ENCODE measurements around the gene MDH2.
A peak's percentile ranks its signal among the peaks of the same experiment; 100 is the strongest.
"Not testable (repeated sequence)": the region's sequence is repeated elsewhere in the genome, so short reads cannot be mapped to it uniquely, and the experiment has no call there.

Gene MDH2

DNA sequence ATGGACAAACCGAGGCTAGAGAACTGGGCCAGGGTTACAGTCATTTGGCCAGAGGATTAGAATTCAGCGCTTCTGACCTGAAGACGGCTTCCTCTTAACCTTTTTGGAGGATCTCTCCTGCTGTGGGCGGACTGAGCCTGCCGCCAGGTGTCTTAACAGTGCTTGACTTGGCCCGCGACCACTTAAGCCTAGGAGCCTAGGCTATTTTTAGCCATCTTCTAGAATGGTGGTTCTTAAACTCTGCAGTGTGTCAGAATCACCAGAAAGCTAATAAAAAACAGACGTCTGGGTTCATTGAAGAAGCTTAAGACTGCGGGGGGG is 722 bp downstream of the MDH2 start:
- peak; percentile 22 to 59 for DNase-seq

DNA sequence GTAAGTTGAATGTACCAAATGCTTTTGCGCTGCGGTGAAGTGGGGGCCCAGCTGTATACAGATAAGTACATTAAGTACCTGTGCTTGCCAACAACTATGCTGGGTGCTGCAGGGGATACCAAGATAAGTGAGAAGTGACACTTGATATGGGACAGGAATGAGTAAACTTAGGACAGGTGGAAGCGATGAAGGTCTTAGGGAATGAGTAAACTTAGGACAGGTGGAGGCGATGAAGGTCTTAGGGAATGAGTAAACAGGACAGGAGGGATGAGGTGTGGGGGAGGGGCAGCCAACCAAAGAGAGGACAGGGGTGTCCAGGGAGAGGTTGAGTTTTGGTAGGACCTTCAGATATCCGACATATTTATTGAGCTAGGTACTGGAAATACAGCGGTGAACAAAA is 1.4 kb downstream of the MDH2 start:
- DNase-seq: no peak

DNA sequence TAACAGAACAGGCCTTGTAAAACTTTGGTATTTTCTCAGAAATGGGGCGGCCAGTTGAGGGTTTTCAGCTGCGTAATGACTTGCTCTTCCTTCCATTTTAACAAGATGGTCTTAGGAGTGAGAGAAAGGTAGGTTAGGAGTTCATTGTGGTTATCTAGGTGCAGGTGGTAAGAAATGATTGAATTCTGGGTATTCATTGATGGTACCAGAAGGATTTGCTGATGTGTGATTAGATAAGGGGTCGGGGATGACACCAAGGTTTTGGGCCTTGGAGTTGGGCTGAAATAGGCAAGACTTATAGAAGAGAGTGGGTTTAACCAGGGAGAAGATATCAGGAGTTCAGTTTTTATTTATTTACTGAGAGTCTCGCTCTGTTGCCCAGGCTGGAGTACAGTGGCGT is 2.6 kb downstream of the MDH2 start:
- no peak for DNase-seq

DNA sequence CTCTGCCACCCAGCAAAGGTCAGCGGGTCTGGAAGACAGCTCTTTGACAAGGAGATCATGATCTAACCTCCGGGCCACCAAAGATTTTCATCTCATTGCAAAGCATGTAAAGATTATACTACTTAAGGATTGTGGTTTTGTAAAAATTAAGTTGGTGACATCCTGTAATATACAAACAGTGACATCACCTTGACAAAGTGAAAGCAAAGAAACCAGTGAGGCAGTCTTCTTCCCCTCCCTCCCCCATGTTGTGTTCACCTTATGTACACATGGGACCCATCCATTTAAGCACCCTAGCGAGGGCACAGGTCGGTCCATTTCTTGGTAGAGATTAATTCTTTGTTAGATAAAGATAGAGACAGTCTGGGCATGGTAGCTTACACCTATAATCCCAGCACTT is 3.9 kb downstream of the MDH2 start:
- no peak for DNase-seq

DNA sequence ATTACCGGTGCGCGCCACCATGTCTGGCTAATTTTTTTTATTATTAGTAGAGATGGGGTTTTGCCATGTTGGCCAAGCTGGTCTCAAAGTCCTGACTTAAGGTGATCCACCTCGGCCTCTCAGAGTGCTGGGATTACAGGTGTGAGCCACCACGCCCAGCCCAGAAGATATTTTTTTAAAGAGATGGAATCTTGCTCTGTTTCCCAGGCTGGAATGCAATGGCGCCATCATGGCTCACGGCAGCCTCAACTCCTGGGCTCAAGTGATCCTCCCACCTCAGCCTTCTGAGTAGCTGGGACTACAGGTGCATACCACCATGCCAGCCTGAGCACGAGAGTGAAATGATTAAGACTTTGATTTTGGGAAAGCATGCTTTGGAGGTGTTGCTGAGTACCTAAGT is 4.8 kb downstream of the MDH2 start:
- not testable (repeated sequence) for DNase-seq

DNA sequence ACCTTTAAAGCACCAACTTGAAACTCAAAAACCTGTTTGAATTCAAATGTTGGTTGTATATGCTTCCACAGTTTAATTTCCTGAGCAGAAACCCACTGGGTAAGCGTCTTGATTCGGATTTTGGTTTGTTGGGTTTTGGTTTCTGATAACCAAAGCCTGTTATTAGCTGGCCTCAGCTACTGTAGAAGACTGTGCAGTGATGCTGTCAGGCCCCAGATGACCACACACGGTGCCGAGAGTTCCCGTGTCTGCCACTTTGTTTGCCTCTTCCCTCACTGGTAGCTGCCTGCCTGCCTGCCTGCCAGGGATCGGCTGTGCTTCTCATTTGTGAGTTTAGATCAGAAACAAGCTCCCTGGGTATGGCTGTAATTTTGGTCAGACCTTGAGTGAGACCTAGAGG is 5.6 kb downstream of the MDH2 start:
- no peak for DNase-seq

DNA sequence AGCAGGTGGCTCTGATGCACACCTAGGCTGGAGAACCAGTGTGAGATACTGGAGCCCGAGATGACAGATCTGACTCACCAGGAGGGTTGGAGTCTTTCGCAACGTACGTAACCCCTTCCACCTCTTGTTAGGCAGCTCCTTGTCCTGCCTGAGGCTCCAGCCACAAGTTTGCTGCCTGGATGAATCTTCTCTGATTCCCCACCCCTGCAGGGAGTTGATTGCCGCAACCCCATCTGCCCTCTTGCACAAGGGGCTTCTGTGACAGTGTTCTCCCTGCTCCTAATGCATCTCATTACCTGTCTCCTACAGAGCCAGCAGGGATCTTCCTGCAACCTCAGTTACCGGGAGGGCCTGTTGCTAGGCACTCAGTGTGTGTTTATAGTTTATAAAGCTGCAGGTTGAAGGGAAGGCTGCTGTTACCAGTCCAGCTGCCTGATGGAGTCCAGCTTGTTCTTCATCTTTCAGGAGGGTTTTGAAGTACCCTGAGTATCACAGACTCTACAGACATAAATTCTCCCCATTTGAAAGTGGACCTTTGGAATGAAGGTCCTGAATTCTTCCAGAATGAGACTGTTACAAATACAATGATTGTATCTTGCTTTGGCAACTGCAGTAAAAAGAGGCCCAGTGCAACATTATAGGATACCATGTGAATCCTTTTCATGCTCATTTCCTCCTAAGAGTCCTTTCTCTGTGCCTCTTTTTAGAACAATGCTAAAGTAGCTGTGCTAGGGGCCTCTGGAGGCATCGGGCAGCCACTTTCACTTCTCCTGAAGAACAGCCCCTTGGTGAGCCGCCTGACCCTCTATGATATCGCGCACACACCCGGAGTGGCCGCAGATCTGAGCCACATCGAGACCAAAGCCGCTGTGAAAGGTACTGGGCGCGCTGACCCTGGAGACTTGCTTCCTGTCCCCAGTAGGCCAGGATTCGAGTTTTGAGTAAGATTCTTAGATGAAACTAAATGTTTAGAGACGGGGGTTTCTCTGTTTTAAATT is 6.5 kb downstream of the MDH2 start:
- no peak for DNase-seq

DNA sequence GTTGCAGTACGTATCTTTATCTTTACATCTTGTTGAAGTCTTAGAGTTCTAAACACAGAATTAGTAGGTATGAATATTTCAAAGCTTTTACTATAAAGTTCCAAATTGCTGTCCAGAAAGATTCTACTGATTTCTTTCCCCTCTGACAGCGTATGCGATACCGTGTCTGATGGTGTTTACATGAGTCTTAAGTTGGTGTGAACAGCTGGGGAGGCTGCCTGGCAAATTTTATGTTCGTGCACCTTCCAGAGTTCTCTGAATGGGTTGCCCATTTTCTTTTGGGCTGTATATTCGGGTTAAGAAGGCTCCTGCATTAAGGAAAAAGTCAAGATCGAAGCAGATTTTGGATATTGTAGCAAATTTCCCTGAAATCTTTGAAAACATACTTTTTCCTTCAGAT is 8.3 kb downstream of the MDH2 start:
- no peak for DNase-seq

DNA sequence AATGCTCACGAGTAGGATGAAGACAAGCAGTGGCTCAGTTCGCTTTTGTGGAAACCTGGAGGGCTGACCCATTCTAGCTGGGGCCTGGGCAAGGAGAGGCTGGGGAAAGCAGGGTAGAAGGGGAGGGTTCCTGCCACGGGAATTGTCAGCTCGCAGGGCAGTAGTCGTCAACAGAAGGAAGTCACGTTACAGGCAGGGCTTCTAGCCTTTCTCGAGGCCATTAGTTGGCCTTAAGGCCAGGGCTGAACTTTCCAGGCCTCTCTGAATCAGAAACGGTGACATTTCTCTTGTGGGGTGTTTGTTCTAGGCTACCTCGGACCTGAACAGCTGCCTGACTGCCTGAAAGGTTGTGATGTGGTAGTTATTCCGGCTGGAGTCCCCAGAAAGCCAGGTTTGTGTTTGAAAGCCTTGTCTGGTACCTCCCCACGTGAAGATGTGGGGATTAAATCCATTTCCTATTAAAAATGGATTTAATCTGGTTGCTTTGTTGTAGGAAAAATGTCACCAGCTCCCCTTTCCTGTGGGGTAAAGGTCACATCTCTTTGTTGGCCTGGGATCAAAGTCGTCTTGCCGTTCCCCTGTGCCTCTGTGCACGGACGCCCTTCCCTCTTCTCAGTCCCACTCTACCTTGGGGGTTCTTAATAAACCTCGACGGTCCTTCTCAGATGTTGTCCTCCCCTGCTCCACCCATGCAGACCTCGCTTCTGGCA is 9.4 kb downstream of the MDH2 start:
- no peak for DNase-seq

DNA sequence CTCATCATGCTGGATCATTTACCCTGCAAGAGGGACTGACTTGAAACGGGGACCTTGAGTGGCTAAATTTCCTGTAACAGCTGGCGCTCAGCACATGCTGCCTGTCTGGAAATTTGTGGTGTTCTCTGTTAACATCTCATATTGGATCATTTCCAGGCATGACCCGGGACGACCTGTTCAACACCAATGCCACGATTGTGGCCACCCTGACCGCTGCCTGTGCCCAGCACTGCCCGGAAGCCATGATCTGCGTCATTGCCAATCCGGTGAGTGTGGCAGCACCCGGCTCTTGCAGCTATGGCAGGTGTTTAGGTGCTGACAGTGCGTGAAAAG is 9.9 kb downstream of the MDH2 start:
- no peak for DNase-seq

DNA sequence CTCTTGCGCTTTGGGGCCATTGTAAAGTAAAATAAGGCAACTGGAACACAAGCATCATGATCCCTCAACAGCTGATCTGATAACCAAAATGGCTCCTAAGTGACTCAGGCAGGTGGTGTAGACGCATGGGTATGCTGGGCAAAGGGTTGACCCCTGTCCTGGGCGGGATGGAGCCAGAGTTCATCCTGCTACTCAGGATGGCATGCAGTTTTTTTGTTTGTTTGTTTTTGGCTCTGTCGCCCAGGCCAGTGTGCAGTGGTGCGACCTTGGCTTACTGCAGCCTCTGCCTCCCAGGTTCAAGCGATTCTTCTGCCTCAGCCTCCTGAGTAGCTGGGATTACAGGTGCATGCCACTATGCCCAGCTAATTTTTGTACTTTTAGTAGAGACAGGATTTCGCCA is 10.8 kb downstream of the MDH2 start:
- not testable (repeated sequence) for DNase-seq

DNA sequence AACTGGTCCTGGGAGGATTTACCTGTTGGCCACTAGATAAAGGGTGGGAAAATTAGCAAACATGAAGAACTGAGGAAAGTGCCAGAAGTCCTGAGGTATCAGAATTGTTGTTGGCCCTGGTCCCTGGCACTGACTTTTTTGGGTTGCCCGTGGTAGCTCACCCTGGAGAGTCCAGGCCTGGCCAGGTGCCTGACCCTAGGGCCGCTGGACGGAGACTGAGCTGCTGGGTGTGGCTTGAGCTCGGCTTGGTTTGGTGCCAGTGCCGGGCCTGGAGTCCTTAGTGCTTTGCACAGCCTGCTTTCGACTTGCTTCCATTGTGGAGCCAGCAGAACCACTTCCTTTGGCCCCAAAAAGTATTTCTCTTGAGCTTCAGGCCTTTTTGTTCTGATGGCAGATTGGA is 12.9 kb downstream of the MDH2 start:
- no peak for DNase-seq

DNA sequence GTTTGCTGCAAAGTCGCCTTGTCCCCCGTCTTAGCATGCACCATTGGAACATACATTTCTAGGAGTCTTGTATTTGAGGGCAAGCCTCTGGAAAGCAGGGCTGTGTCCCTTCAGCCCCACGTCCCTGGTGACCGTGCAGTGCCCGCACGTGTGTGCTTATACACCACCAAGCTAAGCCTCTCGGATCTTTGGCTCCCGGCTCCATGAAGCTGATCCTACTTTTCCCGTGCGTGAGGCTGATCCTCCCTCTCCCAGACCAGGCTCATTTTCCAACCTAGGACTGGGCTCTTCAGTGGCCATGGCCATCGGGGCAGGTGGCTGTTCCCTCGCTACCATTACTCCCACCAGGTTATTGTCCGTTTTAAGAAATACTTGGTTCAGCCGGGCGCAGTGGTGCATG is 14.3 kb downstream of the MDH2 start:
- DNase-seq: no peak

DNA sequence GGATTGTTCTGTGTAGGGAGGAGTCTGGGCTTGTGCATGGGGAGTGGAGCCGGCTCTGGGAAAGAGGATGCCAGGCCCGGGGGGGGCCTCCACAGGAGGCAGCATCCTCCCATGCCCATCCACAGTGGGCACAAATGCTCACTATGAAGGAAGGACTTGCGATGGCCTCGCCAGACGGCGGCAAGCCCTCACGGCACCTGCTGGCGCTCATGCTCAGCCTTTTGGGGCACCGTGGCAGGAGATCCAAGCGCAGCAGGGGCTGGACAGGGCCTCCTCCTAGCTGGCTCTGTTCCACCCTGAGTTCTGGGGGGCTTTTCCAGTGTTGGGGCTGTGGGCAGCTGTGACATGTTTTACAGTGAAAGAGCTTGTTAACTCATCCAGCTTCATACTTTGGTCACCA is 15.2 kb downstream of the MDH2 start:
- no peak for DNase-seq

DNA sequence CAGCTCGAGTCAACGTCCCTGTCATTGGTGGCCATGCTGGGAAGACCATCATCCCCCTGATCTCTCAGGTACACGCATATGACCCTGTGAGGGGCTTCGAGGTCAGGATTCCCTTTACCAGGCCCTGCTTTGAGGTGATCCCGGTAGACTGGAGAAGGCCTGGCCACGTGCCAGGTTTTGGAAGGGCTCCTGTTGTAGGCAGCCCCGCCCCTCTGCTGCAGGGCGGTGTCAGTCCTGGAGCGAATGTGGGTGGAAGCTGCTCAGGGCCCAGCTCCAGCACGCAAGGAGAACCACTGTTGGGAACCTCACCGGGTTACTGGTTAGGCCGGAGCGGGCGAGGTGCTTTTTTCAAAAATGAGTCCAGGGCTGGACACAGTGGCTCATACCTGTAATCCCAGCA is 15.6 kb downstream of the MDH2 start:
- peak in 1 of 2 experiments; percentile 31 for DNase-seq

DNA sequence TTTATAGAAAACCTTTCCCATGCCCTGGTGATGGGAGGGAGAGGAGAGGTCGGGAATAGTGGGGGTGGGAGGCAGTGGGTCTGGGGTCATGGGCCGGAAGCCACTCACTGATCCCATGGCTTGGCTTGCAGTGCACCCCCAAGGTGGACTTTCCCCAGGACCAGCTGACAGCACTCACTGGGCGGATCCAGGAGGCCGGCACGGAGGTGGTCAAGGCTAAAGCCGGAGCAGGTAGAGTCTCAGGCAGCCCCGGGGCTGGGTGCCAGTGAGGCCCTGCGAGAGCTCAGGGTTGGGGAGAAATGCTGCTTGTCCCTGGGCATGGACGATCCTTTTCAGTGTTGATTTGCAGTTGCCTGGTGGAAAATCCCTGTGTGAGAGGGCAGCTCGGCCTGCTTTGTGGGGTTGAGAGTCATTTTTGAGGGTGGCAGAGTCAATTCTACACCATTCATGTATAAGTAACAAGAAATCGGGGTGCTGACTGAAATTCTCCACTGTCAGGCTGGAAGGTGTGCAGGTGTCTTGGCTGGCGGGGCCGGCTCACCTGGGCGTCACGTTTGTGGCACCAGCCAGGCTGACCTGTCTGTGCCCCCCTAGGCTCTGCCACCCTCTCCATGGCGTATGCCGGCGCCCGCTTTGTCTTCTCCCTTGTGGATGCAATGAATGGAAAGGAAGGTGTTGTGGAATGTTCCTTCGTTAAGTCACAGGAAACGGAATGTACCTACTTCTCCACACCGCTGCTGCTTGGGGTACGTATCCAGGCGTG is 16.5 kb downstream of the MDH2 start:
- no peak for DNase-seq

DNA sequence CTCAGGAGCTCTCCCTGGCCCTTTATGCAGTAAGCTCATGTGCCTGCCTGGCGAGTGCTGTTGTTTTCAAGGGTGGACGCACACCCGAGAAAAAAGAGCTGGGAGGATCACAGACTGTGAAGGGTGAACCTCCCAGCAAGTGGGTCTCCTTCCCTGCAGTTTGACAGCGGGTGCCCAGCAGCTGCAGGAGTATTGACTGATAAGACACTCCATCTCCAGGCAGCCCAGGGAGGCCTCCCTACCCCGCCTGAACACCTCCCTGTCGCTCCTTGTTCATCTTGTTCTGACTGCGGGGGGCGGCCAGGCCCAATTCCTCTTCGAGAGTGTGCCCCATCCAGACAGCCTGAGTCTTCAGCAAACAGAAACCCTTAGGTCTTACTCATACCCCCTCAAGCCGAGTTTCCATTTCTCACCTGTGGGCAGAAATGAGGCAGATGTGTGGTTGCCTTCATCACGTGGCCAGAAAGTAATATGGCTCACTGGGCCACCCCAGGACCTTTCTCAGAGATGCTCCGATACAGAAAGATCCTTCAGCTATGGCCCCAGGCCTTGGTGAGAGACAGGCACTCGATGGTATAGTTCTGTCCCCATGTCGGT is 17.2 kb downstream of the MDH2 start:
- no peak for DNase-seq

DNA sequence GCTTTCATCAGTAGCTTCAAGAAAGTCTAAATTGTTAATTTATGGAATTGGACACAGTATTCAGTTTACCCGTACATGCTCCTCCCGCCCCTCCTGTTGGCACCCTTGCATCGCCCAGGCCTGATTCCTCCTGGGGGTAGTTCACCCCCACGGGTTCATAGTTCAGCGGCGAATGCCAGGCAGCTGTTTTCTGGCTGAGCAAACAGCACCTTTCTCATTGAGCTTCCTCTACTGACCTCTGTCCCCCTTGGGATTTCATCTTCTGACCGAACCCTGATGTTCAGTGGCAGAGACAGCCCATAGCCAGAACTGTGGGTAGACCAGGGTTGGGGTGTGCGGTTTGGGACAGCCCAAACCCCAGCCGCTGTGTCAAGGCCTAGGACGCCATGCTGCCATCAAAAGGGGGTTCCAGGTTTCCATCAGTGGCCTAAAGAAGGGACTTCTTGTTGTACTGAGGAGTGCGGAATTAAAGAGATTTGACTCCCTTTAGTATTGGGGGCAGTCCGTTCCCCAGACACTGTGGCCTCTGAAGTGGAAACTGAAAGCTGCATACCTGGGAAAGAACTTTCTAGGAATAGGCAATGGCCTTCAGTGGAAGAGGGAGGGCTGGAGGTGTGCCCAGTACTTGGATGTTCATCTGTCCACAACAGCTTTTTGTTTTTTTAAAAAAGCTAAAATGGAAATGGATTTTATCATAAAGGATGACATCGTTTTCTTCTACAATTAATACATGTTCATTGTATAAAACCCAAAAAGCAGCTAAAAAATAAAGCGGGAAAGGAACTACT is 19.0 kb downstream of the MDH2 start:
- no peak for DNase-seq

DNA sequence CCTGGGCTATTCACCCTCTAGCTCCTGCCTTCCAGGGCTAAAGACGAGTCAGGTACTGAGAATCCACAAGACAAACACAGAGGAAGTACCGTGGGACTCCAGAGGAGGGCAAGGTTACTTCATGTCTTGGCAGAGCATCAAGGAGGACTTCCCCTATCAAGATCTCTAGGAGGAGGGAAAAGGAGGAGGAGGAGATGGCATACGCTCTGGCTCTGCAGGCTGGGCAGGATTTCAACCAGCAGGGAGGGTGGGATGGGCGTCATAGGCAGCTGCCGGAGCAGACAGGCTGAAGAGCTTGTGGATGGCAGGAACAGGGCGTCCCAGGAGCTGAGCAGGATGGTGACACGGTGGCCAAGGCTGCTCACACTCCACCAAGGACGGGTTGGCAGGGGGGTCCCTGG is 21.3 kb downstream of the MDH2 start:
- peak; percentile 13 to 54 for DNase-seq

DNA sequence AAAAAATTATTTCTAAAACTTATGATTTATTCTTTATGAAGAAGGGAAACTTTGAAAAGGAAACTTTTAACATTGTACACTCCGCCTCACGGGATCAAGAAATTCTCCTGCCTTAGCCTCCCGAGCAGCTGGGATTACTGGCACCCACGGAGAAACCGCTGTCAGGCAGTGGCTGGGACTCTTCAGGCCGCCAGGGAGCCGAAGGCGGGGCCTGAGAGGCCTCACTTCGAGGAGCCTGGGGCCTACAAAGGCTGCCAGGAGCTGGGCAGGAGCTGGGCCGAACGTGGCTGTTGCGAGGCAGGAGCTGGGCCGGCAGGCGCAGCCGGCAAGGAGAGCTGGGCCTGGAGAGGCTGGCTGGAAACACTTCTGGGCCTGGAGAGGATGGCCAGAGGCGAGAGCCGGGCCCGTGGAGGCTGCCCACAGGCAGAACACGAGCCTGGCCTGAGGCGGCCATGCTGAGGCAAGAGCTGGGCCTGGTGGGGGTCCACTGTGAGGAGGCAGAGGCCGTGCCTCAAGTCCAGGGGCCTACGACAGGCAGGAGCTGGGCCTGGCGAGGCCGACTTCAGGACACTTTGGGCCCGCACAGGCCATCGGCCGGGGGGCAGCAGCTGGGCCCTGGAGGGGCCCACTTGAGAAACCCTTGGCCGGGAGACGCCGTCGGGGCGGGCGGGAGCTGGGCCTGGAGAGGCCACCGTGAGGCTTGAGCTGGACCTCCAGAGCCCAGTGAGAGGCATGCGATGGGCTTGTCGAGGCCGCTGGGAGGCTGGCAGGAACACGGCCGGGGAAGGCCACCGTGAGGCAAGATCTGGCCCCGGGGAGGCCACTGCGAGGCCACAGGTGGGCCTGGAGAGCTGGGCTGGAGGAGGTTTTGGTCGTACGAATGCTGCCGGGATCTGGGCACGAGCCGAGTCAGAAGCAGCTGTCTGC is 23.7 kb downstream of the MDH2 start:
- peak in 1 of 2 experiments; percentile 20 for DNase-seq
